ENCODE results near the gene CRYZL1.

GRCh38 chr21:33644383-33645074 is 3.0 kb upstream of the CRYZL1 start:
- TF ChIP-seq, protein P1, sequence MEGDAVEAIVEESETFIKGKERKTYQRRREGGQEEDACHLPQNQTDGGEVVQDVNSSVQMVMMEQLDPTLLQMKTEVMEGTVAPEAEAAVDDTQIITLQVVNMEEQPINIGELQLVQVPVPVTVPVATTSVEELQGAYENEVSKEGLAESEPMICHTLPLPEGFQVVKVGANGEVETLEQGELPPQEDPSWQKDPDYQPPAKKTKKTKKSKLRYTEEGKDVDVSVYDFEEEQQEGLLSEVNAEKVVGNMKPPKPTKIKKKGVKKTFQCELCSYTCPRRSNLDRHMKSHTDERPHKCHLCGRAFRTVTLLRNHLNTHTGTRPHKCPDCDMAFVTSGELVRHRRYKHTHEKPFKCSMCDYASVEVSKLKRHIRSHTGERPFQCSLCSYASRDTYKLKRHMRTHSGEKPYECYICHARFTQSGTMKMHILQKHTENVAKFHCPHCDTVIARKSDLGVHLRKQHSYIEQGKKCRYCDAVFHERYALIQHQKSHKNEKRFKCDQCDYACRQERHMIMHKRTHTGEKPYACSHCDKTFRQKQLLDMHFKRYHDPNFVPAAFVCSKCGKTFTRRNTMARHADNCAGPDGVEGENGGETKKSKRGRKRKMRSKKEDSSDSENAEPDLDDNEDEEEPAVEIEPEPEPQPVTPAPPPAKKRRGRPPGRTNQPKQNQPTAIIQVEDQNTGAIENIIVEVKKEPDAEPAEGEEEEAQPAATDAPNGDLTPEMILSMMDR (IDR thresholded peaks at IDR 0.05) = no peak
- TF ChIP-seq POLR2A (IDR thresholded peaks at IDR 0.05) = no peak

Measured in testis (tissue), 2 donors.